ENCODE data around the gene TPSB2. TPM values are rescaled to one million over a fixed set of nuclear protein-coding genes. Genes with fewer than 3 reads are reported as not detected.
"Not testable (repeated sequence)": the region's sequence is repeated elsewhere in the genome, so short reads cannot be mapped to it uniquely, and the experiment has no call there.

The TPSB2 gene
- total and polyA plus RNA-seq, 4 donors = 0.46 to 154 (median 52.2) TPM

- not testable (repeated sequence) for ATAC-seq (ENCODE audit: insufficient read depth, low FRiP score)
- 85 to 96% methylated on average over 7 of the region's 7 CpGs for WGBS, 2 donors
Observed at GRCh38 chr16:1231301-1231700, 1.3 kb upstream of the TPSB2 start.

DNA sequence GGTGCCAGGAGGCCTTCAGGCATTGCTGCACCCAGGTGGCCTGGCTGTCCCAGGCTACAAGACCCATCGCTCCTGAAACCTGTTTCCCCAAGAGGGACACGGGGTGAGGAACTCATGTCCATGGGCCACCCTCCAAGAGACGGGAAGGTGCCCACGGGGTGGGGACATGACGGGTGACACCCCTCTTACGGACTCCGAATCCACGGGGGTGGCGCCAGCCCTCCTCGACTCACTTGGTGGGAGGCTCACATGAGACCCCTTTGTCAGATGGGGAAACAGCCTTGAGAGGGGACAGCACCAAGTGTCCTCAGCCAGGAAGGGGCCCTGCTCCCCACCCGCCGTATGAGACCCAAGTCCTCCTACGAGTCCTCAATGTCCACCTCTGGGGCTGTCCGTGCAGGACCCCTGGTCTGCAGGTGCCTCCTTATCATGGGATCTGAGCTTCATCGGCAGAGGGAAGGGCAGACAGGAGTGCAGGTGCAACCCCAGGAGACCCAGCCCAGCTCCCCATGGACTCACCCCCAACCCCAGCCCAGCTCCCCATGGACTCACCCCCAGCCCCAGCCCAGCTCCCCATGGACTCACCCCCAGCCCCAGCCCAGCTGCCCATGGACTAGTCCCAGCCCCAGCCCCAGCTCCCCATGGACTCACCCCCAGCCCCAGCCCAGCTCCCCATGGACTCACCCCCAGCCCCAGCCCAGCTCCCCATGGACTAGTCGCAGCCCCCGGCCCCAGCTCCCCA lies 658 bp upstream of the TPSB2 start:
- not testable (repeated sequence) for DNase-seq; H3K36me3 ChIP-seq (ENCODE audit: control insufficient read depth in 4 of 4, insufficient read depth in 4 of 4, low read length in 4 of 4); H3K27me3 ChIP-seq (ENCODE audit: control insufficient read depth in 3 of 3, insufficient read depth in 3 of 3, low read length in 2 of 3); H3K4me3 ChIP-seq; H3K9me3 ChIP-seq (ENCODE audit: control insufficient read depth in 4 of 4, insufficient read depth in 3 of 4, low read length in 3 of 4); H3K27ac ChIP-seq (ENCODE audit: low read depth in 1 of 2, low read length in 1 of 2); ATAC-seq (ENCODE audit: insufficient read depth, low FRiP score); H3K9ac ChIP-seq (ENCODE audit: insufficient read depth in 1 of 2, low read length in 2 of 2); H3K4me1 ChIP-seq (ENCODE audit: control insufficient read depth in 5 of 5, insufficient read depth in 5 of 5, low read length in 5 of 5)
- WGBS, 2 donors = 83 to 87% methylated on average over 15 to 17 of the region's 17 CpGs

More at GRCh38 chr16:1231301-1231700, 1.3 kb upstream of the TPSB2 start:
- not testable (repeated sequence) for H3K36me3 ChIP-seq (ENCODE audit: control insufficient read depth in 4 of 4, insufficient read depth in 4 of 4, low read length in 4 of 4); H3K9me3 ChIP-seq (ENCODE audit: control insufficient read depth in 4 of 4, insufficient read depth in 3 of 4, low read length in 3 of 4); H3K27me3 ChIP-seq (ENCODE audit: control insufficient read depth in 3 of 3, insufficient read depth in 3 of 3, low read length in 2 of 3); H3K9ac ChIP-seq (ENCODE audit: insufficient read depth in 1 of 2, low read length in 2 of 2); DNase-seq; H3K27ac ChIP-seq (ENCODE audit: low read depth in 1 of 2, low read length in 1 of 2); H3K4me1 ChIP-seq (ENCODE audit: control insufficient read depth in 5 of 5, insufficient read depth in 5 of 5, low read length in 5 of 5); H3K4me3 ChIP-seq

GRCh38 chr16:1229476-1229875 lies 508 bp downstream of the TPSB2 start:
- H3K36me3 ChIP-seq (ENCODE audit: control insufficient read depth in 4 of 4, insufficient read depth in 4 of 4, low read length in 4 of 4); H3K27ac ChIP-seq (ENCODE audit: low read depth in 1 of 2, low read length in 1 of 2); DNase-seq; H3K4me3 ChIP-seq; H3K27me3 ChIP-seq (ENCODE audit: control insufficient read depth in 3 of 3, insufficient read depth in 3 of 3, low read length in 2 of 3); H3K9ac ChIP-seq (ENCODE audit: insufficient read depth in 1 of 2, low read length in 2 of 2); ATAC-seq (ENCODE audit: insufficient read depth, low FRiP score); H3K9me3 ChIP-seq (ENCODE audit: control insufficient read depth in 4 of 4, insufficient read depth in 3 of 4, low read length in 3 of 4); H3K4me1 ChIP-seq (ENCODE audit: control insufficient read depth in 5 of 5, insufficient read depth in 5 of 5, low read length in 5 of 5): not testable (repeated sequence)
- 79 to 100% methylated on average over 6 to 11 of the region's 13 CpGs for WGBS, 2 donors

DNA sequence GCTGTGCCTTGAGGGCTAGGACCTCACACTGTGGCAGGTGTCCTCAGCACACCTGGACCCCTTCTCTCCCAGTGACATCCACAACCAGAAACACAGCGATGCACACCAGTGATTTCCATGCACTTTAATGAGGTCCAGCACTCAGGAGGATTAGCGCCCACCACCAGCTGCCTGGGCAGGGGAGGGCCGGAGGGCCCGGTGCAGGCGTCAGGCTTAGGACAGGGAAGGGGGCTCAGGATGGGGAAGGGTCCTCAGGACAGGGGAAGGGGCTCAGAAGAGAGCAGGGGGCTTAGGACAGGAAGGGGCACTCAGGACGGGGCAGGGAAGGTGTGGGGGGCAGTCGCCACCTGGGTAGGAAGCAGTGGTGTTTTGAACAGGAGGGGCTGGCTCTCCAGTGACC lies 1.8 kb downstream of the TPSB2 start:
- not testable (repeated sequence) for H3K9me3 ChIP-seq (ENCODE audit: control insufficient read depth in 4 of 4, insufficient read depth in 3 of 4, low read length in 3 of 4); H3K4me3 ChIP-seq; H3K27ac ChIP-seq (ENCODE audit: low read depth in 1 of 2, low read length in 1 of 2); H3K36me3 ChIP-seq (ENCODE audit: control insufficient read depth in 4 of 4, insufficient read depth in 4 of 4, low read length in 4 of 4); H3K9ac ChIP-seq (ENCODE audit: insufficient read depth in 1 of 2, low read length in 2 of 2); H3K4me1 ChIP-seq (ENCODE audit: control insufficient read depth in 5 of 5, insufficient read depth in 5 of 5, low read length in 5 of 5); DNase-seq; H3K27me3 ChIP-seq (ENCODE audit: control insufficient read depth in 3 of 3, insufficient read depth in 3 of 3, low read length in 2 of 3); ATAC-seq (ENCODE audit: insufficient read depth, low FRiP score)
- WGBS, 2 donors = 74 to 78% methylated on average over 5 to 7 of the region's 7 CpGs

DNA sequence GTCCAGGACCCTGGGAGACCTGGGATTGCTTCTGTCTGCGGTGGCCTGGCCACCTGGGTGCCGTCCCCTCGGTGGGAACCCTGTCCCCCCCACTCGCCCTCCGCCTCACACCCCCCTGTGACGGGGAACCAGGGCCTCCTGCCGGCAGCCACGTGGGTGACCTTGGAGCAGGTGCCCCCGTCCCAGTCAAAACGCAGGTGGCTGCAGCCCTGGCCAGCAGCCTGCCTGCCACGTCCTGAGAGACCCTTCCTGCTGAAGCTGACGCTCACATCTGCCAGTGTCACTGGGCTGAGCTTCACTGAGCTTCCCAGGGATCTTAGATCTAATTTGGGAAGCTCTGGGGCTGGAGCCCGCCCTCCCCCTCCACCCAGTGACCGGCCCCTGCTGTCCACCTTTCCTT lies 3.3 kb downstream of the TPSB2 start:
- DNase-seq; ATAC-seq (ENCODE audit: insufficient read depth, low FRiP score); H3K4me1 ChIP-seq (ENCODE audit: control insufficient read depth in 5 of 5, insufficient read depth in 5 of 5, low read length in 5 of 5); H3K36me3 ChIP-seq (ENCODE audit: control insufficient read depth in 4 of 4, insufficient read depth in 4 of 4, low read length in 4 of 4); H3K27ac ChIP-seq (ENCODE audit: low read depth in 1 of 2, low read length in 1 of 2); H3K9ac ChIP-seq (ENCODE audit: insufficient read depth in 1 of 2, low read length in 2 of 2); H3K27me3 ChIP-seq (ENCODE audit: control insufficient read depth in 3 of 3, insufficient read depth in 3 of 3, low read length in 2 of 3); H3K4me3 ChIP-seq; H3K9me3 ChIP-seq (ENCODE audit: control insufficient read depth in 4 of 4, insufficient read depth in 3 of 4, low read length in 3 of 4): not testable (repeated sequence)
- WGBS, 2 donors = 50 to 55% methylated on average over 10 to 14 of the region's 14 CpGs

GRCh38 chr16:1225728-1226311 lies 4.2 kb downstream of the TPSB2 start:
- H3K36me3 ChIP-seq (ENCODE audit: control insufficient read depth in 4 of 4, insufficient read depth in 4 of 4, low read length in 4 of 4); H3K9ac ChIP-seq (ENCODE audit: insufficient read depth in 1 of 2, low read length in 2 of 2); H3K27ac ChIP-seq (ENCODE audit: low read depth in 1 of 2, low read length in 1 of 2); H3K4me3 ChIP-seq; H3K27me3 ChIP-seq (ENCODE audit: control insufficient read depth in 3 of 3, insufficient read depth in 3 of 3, low read length in 2 of 3); H3K9me3 ChIP-seq (ENCODE audit: control insufficient read depth in 4 of 4, insufficient read depth in 3 of 4, low read length in 3 of 4); ATAC-seq (ENCODE audit: insufficient read depth, low FRiP score); DNase-seq; H3K4me1 ChIP-seq (ENCODE audit: control insufficient read depth in 5 of 5, insufficient read depth in 5 of 5, low read length in 5 of 5): not testable (repeated sequence)
- 55 to 71% methylated on average over 24 of the region's 24 CpGs for WGBS, 2 donors

Measured in lung (tissue), 10 donors.